B cell (primary cell): ENCODE data around the gene ING5. TPM values are rescaled to one million over a fixed set of nuclear protein-coding genes. Genes with fewer than 3 reads are reported as not detected.

Source experiments
- ATAC-seq: fragments of 200-7000 bp; cut with Tn5 transposase; one replicate; pipeline ENCODE4 v1.10.0; 2021; ENCODE audit warnings: low read depth, mild to moderate bottlenecking, moderate number of reproducible peaks, moderate library complexity
- CTCF ChIA-PET: fragments of 350-600 bp; sonication (Branson Sonifier 250); formaldehyde crosslinking; loops from one replicate; lab custom pipeline; 2021; ENCODE audit warnings: antibody characterized with exemption, inconsistent platforms; lab: Charles Lee
- POLR2A ChIA-PET: fragments of 350-600 bp; sonication (Branson Sonifier 250); formaldehyde crosslinking; loops from one replicate; lab custom pipeline; 2021; ENCODE audit warnings: antibody characterized with exemption; lab: Charles Lee
- DNase-seq: peaks from one replicate; pipeline ENCODE4 v3.0.0; 2013
- H2AFZ ChIP-seq: 2 replicates; pipeline ENCODE4 v1.6.1; 2012; ENCODE audit warnings: mild to moderate bottlenecking, low read depth, low read length; ENCODE audit not compliant: insufficient read depth, poor library complexity, severe bottlenecking
- H3K27ac ChIP-seq, 2 donors: 1 replicate in 1 of 2; 2 replicates in 1 of 2; pipeline ENCODE4 v1.5.1; 2012 to 2013; ENCODE audit warnings: low read length in 2 of 2, mild to moderate bottlenecking in 2 of 2, moderate library complexity in 1 of 2
- H3K27me3 ChIP-seq, 4 experiments: fragments of 200-600 bp in 1 of 4; sonication (generic) in 1 of 4; replicated peaks in 1 of 4; 1 replicate in 2 of 4; 2 replicates in 2 of 4; pipeline versions ENCODE4 v1.6.1 to v1.7.0; 2013 to 2016; ENCODE audit warnings: low read length in 3 of 4, mild to moderate bottlenecking in 2 of 4, mixed read lengths in 1 of 4, moderate library complexity in 1 of 4; ENCODE audit not compliant: insufficient read depth in 4 of 4, control insufficient read depth in 3 of 4; ENCODE audit errors: control extremely low read depth in 1 of 4
- H3K36me3 ChIP-seq, 2 experiments: replicated peaks in 1 of 2; 1 replicate in 1 of 2; 2 replicates in 1 of 2; pipeline versions ENCODE4 v1.6.1 to v1.7.1; 2013; ENCODE audit warnings: low read length in 1 of 2; ENCODE audit not compliant: insufficient read depth in 2 of 2, control insufficient read depth in 1 of 2; ENCODE audit errors: control extremely low read depth in 1 of 2, extremely low read depth in 1 of 2
- H3K4me1 ChIP-seq, 2 donors: fragments of 200-600 bp in 1 of 2; sonication (generic) in 1 of 2; 1 replicate in 1 of 2; 2 replicates in 1 of 2; pipeline versions ENCODE4 v1.5.1 to v1.6.1; 2013 to 2017; ENCODE audit warnings: low read length in 2 of 2; ENCODE audit not compliant: control insufficient read depth in 2 of 2, insufficient read depth in 2 of 2
- H3K4me2 ChIP-seq: replicated peaks from 2 replicates; pipeline ENCODE3; 2012; ENCODE audit warnings: mild to moderate bottlenecking, low read depth, low read length; ENCODE audit not compliant: poor library complexity, severe bottlenecking
- H3K4me3 ChIP-seq, 5 experiments: fragments of 200-600 bp in 1 of 5; sonication (generic) in 1 of 5; 1 replicate in 3 of 5; 2 replicates in 2 of 5; pipeline versions ENCODE4 v1.5.1 to v1.7.0; 2011 to 2016; ENCODE audit warnings: low read length in 4 of 5, mild to moderate bottlenecking in 4 of 5, low read depth in 2 of 5, control low read depth in 1 of 5, moderate library complexity in 1 of 5; ENCODE audit not compliant: insufficient read depth in 1 of 5; ENCODE audit errors: control extremely low read depth in 1 of 5, extremely low read depth in 1 of 5
- H3K79me2 ChIP-seq: fragments of 200-600 bp; sonication (generic); one replicate; pipeline ENCODE4 v1.6.0; 2016; ENCODE audit warnings: low read length; ENCODE audit not compliant: control insufficient read depth, insufficient read depth
- H3K9ac ChIP-seq: fragments of 200-600 bp; sonication (generic); 2 replicates; pipeline ENCODE4 v1.6.1; 2017; ENCODE audit warnings: mild to moderate bottlenecking, low read length, moderate library complexity
- H3K9me3 ChIP-seq, 3 donors: one replicate each; pipeline versions ENCODE4 v1.6.1 to v1.7.1; 2013; ENCODE audit warnings: low read length in 2 of 3; ENCODE audit not compliant: control insufficient read depth in 2 of 3, insufficient read depth in 1 of 3; ENCODE audit errors: control extremely low read depth in 1 of 3
- H4K20me1 ChIP-seq: 2 replicates; pipeline ENCODE4 v1.6.0; 2012; ENCODE audit warnings: mild to moderate bottlenecking, low read length; ENCODE audit not compliant: insufficient read depth, control insufficient read depth, poor library complexity, severe bottlenecking
- H3K27ac Mint-ChIP-seq: one replicate; pipeline ENCODE4 v1.8.0; 2021; ENCODE audit warnings: mixed read lengths
- H3K27me3 Mint-ChIP-seq: one replicate; pipeline ENCODE4 v1.8.0; 2021; ENCODE audit warnings: mixed read lengths
- H3K4me1 Mint-ChIP-seq: one replicate; pipeline ENCODE4 v1.8.0; 2021; ENCODE audit warnings: mixed read lengths
- H3K4me3 Mint-ChIP-seq: one replicate; pipeline ENCODE4 v1.8.0; 2021; ENCODE audit warnings: mixed read lengths
- H3K9me3 Mint-ChIP-seq: one replicate; pipeline ENCODE4 v1.8.0; 2022; ENCODE audit warnings: mixed read lengths; ENCODE audit not compliant: insufficient read depth
- EZH2 ChIP-seq: IDR thresholded peaks from 2 replicates; pipeline ENCODE4 v1.6.1; 2012; ENCODE audit warnings: borderline replicate concordance, low read depth, mild to moderate bottlenecking, moderate library complexity, low read length; ENCODE audit not compliant: insufficient read depth, poor library complexity, severe bottlenecking
- WGBS: methylation state at CpG from one replicate; pipeline ENCODE4 v1.1.5; 2013; ENCODE audit warnings: missing lambda C conversion rate; ENCODE audit not compliant: insufficient coverage; 5-methylcytosine and 5-hydroxymethylcytosine counted together
- intact Hi-C: fragments of 100-400 bp; cut with micrococcal nuclease; formaldehyde crosslinking; loops from one replicate; pipeline ENCODE4 v1.10.0; 2022
- polyA plus RNA-seq: library from polyadenylated mRNA; depleted of rRNA; stranded (reverse); fragments of >200 nt; gene quantifications from 2 replicates; pipeline ENCODE4 v1.2.3, GENCODE V29; 2012
- total RNA-seq, 2 donors: library from RNA; stranded (reverse); fragments of 120-200 nt in 1 of 2; gene quantifications; 1 replicate in 1 of 2; 2 replicates in 1 of 2; pipeline versions ENCODE4 v1.2.3 to v1.2.4, GENCODE V29; 2013 to 2022
- TF ChIP-seq, protein P1 (sequence below): fragments of 200-600 bp; IDR thresholded peaks from one replicate; pipeline ENCODE4 v1.8.0; 2022; ENCODE audit warnings: antibody characterized with exemption, mild to moderate bottlenecking

The ING5 gene
- total and polyA plus RNA-seq, 2 donors (not counting 1 experiment from before 2014, with no cell fraction given): 70.7 to 82.9 TPM

DNA sequence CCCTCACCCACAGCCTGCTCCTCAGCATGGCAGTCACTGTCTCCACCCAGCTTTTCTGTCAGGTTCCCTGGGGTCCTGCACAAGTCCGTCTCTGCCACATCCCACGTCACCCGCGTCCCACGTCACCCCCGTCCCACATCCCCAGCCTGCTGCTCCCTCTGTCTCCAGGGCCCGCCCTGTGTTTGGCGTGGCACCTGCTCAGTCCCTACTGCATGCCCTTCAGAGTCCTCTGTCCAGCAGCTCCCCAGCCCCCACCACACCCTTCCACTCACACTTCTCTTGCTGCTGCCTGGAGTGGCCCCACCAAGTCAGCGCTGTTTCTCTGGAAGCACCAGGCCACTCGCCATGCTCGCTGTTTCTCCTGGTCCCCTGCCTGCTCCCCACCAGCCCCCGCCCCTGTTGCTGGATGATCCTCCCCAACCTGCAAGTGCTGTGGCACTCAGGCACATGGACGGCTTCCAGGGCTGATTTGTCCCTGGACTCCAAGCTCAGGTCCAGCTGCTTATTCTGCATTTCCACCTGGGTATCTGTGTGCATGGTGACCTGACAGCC is 45.6 kb upstream of the ING5 start:
- CTCF ChIA-PET: no interaction called here

DNA sequence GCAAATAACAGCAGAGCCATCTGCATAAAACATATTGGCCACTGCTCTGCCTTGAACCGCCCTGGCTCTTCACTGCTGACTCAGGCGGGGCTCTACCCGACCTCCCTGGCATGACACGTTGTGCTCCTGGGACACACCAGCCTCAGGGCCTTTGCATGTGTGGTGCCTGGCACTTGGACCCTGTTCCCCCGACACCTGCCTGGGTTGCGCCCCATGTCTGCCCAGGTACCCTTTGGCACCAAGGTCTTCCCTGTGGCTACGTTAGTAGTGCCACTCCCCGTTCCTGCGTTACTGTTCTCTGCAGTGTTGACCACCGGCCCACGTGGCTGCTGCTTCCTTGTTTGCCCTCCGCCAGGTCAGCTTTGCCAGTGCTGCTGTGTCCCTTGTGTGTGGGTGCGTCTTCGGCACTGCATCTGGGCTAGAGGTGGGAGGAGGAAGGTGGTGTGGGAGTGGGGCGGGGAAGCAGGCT is 44.0 kb upstream of the ING5 start:
- no peak overlapping the region for H3K27ac ChIP-seq
- no peak overlapping the region for H2AFZ ChIP-seq
- no peaks in the 10 kb centered on the region for H3K9me3 ChIP-seq
- Mint-ChIP-seq H3K9me3 (no peaks in the 10 kb centered on the region), H3K4me1 (no peaks in the 10 kb centered on the region), H3K27ac (no peak overlapping the region), H3K27me3 (no peaks in the 10 kb centered on the region), H3K4me3 (no peak overlapping the region)
- DNase-seq (no peak), ATAC-seq (no peak)
- ChIA-PET POLR2A (interaction anchor here (0.6 kb wide), 1 partner anchor 441 kb away, joined by 5 read pairs; no protein-coding TSS in a partner anchor), CTCF (no interaction called here)
- H3K9ac ChIP-seq: no peak overlapping the region
- peaks cover 6% of the 10 kb centered on the region for H3K79me2 ChIP-seq
- no peaks in the 10 kb centered on the region for H3K27me3 ChIP-seq
- no peak overlapping the region for H3K4me2 ChIP-seq
- TF ChIP-seq, protein P1, sequence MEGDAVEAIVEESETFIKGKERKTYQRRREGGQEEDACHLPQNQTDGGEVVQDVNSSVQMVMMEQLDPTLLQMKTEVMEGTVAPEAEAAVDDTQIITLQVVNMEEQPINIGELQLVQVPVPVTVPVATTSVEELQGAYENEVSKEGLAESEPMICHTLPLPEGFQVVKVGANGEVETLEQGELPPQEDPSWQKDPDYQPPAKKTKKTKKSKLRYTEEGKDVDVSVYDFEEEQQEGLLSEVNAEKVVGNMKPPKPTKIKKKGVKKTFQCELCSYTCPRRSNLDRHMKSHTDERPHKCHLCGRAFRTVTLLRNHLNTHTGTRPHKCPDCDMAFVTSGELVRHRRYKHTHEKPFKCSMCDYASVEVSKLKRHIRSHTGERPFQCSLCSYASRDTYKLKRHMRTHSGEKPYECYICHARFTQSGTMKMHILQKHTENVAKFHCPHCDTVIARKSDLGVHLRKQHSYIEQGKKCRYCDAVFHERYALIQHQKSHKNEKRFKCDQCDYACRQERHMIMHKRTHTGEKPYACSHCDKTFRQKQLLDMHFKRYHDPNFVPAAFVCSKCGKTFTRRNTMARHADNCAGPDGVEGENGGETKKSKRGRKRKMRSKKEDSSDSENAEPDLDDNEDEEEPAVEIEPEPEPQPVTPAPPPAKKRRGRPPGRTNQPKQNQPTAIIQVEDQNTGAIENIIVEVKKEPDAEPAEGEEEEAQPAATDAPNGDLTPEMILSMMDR: no peak
- TF ChIP-seq EZH2: no peak
- intact Hi-C loops: no loop called here
- WGBS: 95% methylated on average over 14 of the region's 15 CpGs
- H3K4me3 ChIP-seq: no peak overlapping the region
- H3K36me3 ChIP-seq: peaks cover 0 to 62% of the 10 kb centered on the region in 2 experiments
- H3K4me1 ChIP-seq: no peaks in the 10 kb centered on the region
- H4K20me1 ChIP-seq: no peaks in the 10 kb centered on the region

More for the DNA sequence above, 45.6 kb upstream of the ING5 start:
- DNase-seq (no peak), ATAC-seq (no peak)
- Histone ChIP-seq H3K4me2 (no peak overlapping the region), H4K20me1 (no peaks in the 10 kb centered on the region), H3K27ac (no peak overlapping the region), H3K36me3 (peaks cover 0 to 76% of the 10 kb centered on the region in 2 experiments), H3K9ac (no peak overlapping the region), H2AFZ (no peak overlapping the region), H3K4me1 (no peaks in the 10 kb centered on the region), H3K4me3 (no peak overlapping the region), H3K79me2 (peaks cover 13% of the 10 kb centered on the region), H3K9me3 (no peaks in the 10 kb centered on the region), H3K27me3 (no peaks in the 10 kb centered on the region)
- H3K27me3 Mint-ChIP-seq: no peaks in the 10 kb centered on the region
- H3K9me3 Mint-ChIP-seq: no peaks in the 10 kb centered on the region
- WGBS: 98% methylated on average over 10 of the region's 13 CpGs
- H3K4me3 Mint-ChIP-seq: no peak overlapping the region
- H3K27ac Mint-ChIP-seq: no peak overlapping the region
- TF ChIP-seq, protein P1: no peak
- TF ChIP-seq EZH2: no peak
- intact Hi-C loops: no loop called here
- POLR2A ChIA-PET: no interaction called here
- H3K4me1 Mint-ChIP-seq: no peaks in the 10 kb centered on the region
